A549 treated with AZD9567 at 1 μM for 4 hours (cell line): ENCODE results near the gene NADK. TPM values are rescaled to one million over a fixed set of nuclear protein-coding genes. Genes with fewer than 3 reads are reported as not detected.

Experiments used
- total RNA-seq: library from RNA; stranded (reverse); fragments of 200-300 nt; extraction: Qiagen RNA extraction; gene quantifications from 5 replicates; pipeline ENCODE4 v1.2.3, GENCODE V29; 2022; ENCODE audit not compliant: insufficient read depth

NADK gene
- total RNA-seq = 29.5 to 43.4 TPM (median 41.6 TPM) in 5 replicates

GRCh38 chr1:1777950-1778662, at the start of gene NADK:
TSS of gene NADK (minus strand) at chr1:1778470. CDS start at chr1:1765406, 13,064 bp downstream.

GRCh38 chr1:1724035-1724864, 54.0 kb downstream of the NADK start, which contains the start of gene CDK11A:
TSS of gene CDK11A (minus strand) at chr1:1724357. CDS start at chr1:1722818, 1,539 bp downstream.

Other genes starting within 250 kb of the NADK start
- 0.29 to 0.60 TPM (median 0.46 TPM) in 4 of 5 replicates, not detected in the other for gene TMEM240, start 237.8 kb downstream of the NADK start, total RNA-seq
- 88.5 to 97.7 TPM (median 95.6 TPM) in 5 replicates for gene SSU72, start 203.6 kb downstream of the NADK start, total RNA-seq
- gene FNDC10, start 178.3 kb downstream of the NADK start, total RNA-seq = 3.9 to 8.7 TPM (median 7.5 TPM) in 5 replicates
- 13.7 to 23.9 TPM (median 21.8 TPM) in 5 replicates for gene MIB2, start 163.0 kb downstream of the NADK start, total RNA-seq
- gene MMP23B, start 146.3 kb downstream of the NADK start, total RNA-seq = 0.53 to 0.73 TPM (median 0.71 TPM) in 4 of 5 replicates, not detected in the other
- 18.6 to 26.2 TPM (median 25.1 TPM) in 5 replicates for gene CDK11B, start 119.5 kb downstream of the NADK start, total RNA-seq
- 10.2 to 13.3 TPM (median 12.6 TPM) in 5 replicates for gene SLC35E2B, start 85.7 kb downstream of the NADK start, total RNA-seq
- gene CDK11A, start 54.1 kb downstream of the NADK start, total RNA-seq = 21.7 to 26.3 TPM (median 25.2 TPM) in 5 replicates
- gene GNB1, start 112.6 kb upstream of the NADK start, total RNA-seq = 178 to 303 TPM (median 196 TPM) in 5 replicates
- gene CALML6, start 136.8 kb upstream of the NADK start, total RNA-seq = 0.16 to 0.42 TPM (median 0.19 TPM) in 4 of 5 replicates, not detected in the other
- 1.1 to 1.7 TPM (median 1.2 TPM) in 4 of 5 replicates, not detected in the other for gene TMEM52, start 140.8 kb upstream of the NADK start, total RNA-seq
- gene CFAP74, start 225.3 kb upstream of the NADK start, total RNA-seq = 0.03 TPM in 1 of 5 replicates, not detected in the others
- gene GABRD, start 240.9 kb upstream of the NADK start, total RNA-seq = 0.28 to 0.50 TPM (median 0.37 TPM) in 4 of 5 replicates, not detected in the other